Stimulated activated CD8-positive, alpha-beta memory T cell treated with anti-CD3 and anti-CD28 coated beads, Interleukin-4, amount 100 ng/mL, for 24 hours (primary cell): Measurements from ENCODE around the gene JAK1.

Experiments
- DNase-seq: peaks from one replicate; pipeline ENCODE4 v3.0.0-alpha.2; 2020; ENCODE audit warnings: low read depth

JAK1 gene

GRCh38 chr1:64891448-64891825, 74.9 kb downstream of the JAK1 start:
- no peak for DNase-seq

- no peak for DNase-seq
These were observed 75.5 kb downstream of the JAK1 start for GRCh38 chr1:64890699-64891447.

GRCh38 chr1:64887689-64888217, 78.6 kb downstream of the JAK1 start:
- no peak for DNase-seq

- DNase-seq: no peak
These were observed 79.5 kb downstream of the JAK1 start for GRCh38 chr1:64886877-64887276.

GRCh38 chr1:64885648-64886047, 80.7 kb downstream of the JAK1 start:
- DNase-seq: no peak

- no peak for DNase-seq
These were observed 81.9 kb downstream of the JAK1 start for GRCh38 chr1:64884261-64885040.

- DNase-seq: no peak
These were observed 83.6 kb downstream of the JAK1 start for GRCh38 chr1:64882574-64883255.

- DNase-seq: no peak
These were observed 85.1 kb downstream of the JAK1 start for GRCh38 chr1:64881281-64881680.

- no peak for DNase-seq
These were observed 85.9 kb downstream of the JAK1 start for GRCh38 chr1:64880449-64880848.

GRCh38 chr1:64878931-64879611, 87.3 kb downstream of the JAK1 start:
- no peak for DNase-seq

GRCh38 chr1:64878090-64878489, 88.3 kb downstream of the JAK1 start:
- no peak for DNase-seq

GRCh38 chr1:64877598-64877997, 88.8 kb downstream of the JAK1 start:
- DNase-seq: no peak

GRCh38 chr1:64877151-64877550, 89.2 kb downstream of the JAK1 start:
- no peak for DNase-seq

- DNase-seq: no peak
These were observed 90.7 kb downstream of the JAK1 start for GRCh38 chr1:64875606-64876005.

GRCh38 chr1:64875101-64875500, 91.2 kb downstream of the JAK1 start:
- DNase-seq: no peak

- no peak for DNase-seq
These were observed 91.7 kb downstream of the JAK1 start for GRCh38 chr1:64874666-64875065.

- DNase-seq: no peak
These were observed 92.8 kb downstream of the JAK1 start for GRCh38 chr1:64873576-64873975.

GRCh38 chr1:64872067-64872466, 94.3 kb downstream of the JAK1 start:
- DNase-seq: no peak

- no peak for DNase-seq
These were observed 95.1 kb downstream of the JAK1 start for GRCh38 chr1:64871256-64871655.

- no peak for DNase-seq
These were observed 99.1 kb downstream of the JAK1 start for GRCh38 chr1:64867266-64867665.

GRCh38 chr1:64866689-64867088, 99.7 kb downstream of the JAK1 start:
- no peak for DNase-seq

- no peak for DNase-seq
These were observed 101.1 kb downstream of the JAK1 start for GRCh38 chr1:64865105-64865757.
